Measurements from ENCODE around the gene TACC2. TPM values are rescaled to one million over a fixed set of nuclear protein-coding genes. Genes with fewer than 3 reads are reported as not detected.

The TACC2 gene
- total RNA-seq, 1 donor from 2014 or later, result not detected

DNA sequence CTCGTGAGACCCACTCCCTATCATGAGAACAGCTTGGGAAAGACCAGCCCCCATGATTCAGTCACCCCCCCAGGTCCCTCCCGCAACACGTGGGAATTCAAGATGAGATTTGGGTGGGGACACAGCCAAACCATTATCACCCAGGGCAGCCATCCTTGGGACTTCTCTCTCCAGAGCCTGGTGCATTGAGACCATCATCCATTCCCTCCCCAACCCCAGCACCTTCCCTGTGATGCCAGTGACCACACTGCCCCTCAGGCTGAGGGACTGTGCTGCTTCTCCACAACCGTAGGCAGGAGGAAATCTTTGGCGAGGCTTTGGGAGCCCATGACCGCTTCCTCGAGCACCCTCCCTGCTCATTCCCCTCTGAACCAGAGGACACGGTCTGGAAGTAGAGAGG lies 64.4 kb downstream of the TACC2 start:
- Mint-ChIP-seq H3K4me3 (no peak overlapping the region), H3K4me1 (no peaks in the 10 kb centered on the region), H3K27ac (no peak overlapping the region), H3K27me3 (peaks cover 2% of the 10 kb centered on the region), H3K9me3 (peaks cover 7% of the 10 kb centered on the region), H3K36me3 (ENCODE audit: low read depth) (no peaks in the 10 kb centered on the region)
- DNase-seq, result no peak
- intact Hi-C loops (cut with micrococcal nuclease), result no loop called here
- ATAC-seq (ENCODE audit: low read depth), result no peak
- POLR2A ChIA-PET, result no interaction called here
- CTCF ChIA-PET, result no interaction called here
- TF ChIP-seq, protein P1, sequence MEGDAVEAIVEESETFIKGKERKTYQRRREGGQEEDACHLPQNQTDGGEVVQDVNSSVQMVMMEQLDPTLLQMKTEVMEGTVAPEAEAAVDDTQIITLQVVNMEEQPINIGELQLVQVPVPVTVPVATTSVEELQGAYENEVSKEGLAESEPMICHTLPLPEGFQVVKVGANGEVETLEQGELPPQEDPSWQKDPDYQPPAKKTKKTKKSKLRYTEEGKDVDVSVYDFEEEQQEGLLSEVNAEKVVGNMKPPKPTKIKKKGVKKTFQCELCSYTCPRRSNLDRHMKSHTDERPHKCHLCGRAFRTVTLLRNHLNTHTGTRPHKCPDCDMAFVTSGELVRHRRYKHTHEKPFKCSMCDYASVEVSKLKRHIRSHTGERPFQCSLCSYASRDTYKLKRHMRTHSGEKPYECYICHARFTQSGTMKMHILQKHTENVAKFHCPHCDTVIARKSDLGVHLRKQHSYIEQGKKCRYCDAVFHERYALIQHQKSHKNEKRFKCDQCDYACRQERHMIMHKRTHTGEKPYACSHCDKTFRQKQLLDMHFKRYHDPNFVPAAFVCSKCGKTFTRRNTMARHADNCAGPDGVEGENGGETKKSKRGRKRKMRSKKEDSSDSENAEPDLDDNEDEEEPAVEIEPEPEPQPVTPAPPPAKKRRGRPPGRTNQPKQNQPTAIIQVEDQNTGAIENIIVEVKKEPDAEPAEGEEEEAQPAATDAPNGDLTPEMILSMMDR (IDR thresholded peaks at IDR 0.05), result no peak

GRCh38 chr10:122054048-122055025 lies 65.4 kb downstream of the TACC2 start:
- no peak for DNase-seq
- ChIA-PET CTCF (no interaction called here), POLR2A (no interaction called here)
- TF ChIP-seq, protein P1 (IDR thresholded peaks at IDR 0.05), result no peak
- Mint-ChIP-seq H3K27me3 (no peaks in the 10 kb centered on the region), H3K9me3 (peaks cover 7% of the 10 kb centered on the region), H3K27ac (no peak overlapping the region), H3K4me3 (no peak overlapping the region), H3K4me1 (no peaks in the 10 kb centered on the region), H3K36me3 (ENCODE audit: low read depth) (no peaks in the 10 kb centered on the region)
- intact Hi-C loops (cut with micrococcal nuclease), result no loop called here
- no peak for ATAC-seq (ENCODE audit: low read depth)

DNA sequence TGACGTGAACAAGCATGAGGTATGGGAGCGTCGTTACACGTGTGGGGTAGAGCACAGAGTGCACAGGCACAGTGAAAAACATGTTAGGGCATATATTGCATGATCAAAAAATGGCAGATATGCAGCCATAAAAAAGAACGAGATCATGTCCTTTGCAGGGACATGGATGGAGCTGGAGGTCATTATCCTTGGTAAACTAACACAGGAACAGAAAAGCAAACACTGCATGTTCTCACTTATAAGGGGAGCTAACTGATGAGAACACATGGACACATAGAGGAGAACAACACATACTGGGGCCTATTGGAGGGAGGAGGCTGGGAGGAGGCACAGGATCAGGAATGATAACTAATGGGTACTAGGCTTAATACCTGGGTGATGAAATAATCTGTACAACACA lies 66.3 kb downstream of the TACC2 start:
- intact Hi-C loops (cut with micrococcal nuclease), result no loop called here
- peaks cover 7% of the 10 kb centered on the region for H3K9me3 Mint-ChIP-seq
- ChIA-PET POLR2A (no interaction called here), CTCF (no interaction called here)
- no peaks in the 10 kb centered on the region for H3K27me3 Mint-ChIP-seq
- no peak for ATAC-seq (ENCODE audit: low read depth)
- DNase-seq, result no peak
- no peaks in the 10 kb centered on the region for H3K4me1 Mint-ChIP-seq
- no peaks in the 10 kb centered on the region for H3K36me3 Mint-ChIP-seq (ENCODE audit: low read depth)
- no peak overlapping the region for H3K27ac Mint-ChIP-seq
- TF ChIP-seq, protein P1 (IDR thresholded peaks at IDR 0.05), result no peak
- no peak overlapping the region for H3K4me3 Mint-ChIP-seq

DNA sequence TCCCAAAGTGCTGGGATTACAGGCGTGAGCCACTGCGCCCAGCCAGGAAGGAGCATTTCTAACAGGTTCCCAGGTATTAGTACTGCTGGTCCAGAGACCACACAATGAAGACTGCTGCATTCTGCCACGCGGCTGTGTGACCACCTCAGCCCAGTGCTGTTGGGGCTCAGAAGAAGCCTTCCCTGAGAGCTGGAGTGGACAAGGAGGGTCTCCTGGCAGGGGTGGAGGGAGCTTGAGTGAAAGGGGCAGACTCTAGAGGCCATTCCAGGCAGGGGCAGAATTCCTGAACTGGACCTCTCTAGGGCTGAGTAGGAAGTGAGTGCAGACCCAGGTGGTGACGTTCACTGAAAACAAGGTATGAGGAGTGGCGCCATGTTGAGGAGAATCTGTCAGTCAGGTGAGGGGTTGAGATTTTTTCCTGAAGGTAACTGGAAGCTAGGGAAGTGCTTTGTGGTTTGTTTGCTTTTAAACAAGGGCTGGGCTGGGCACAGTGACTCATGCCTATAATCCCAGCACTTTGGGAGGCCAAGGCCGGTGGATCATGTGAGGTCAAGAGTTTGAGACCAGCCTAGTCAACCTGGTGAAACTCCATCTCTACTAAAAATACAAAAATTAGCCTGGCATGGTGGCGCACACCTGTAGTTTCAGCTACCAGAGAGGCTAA lies 67.6 kb downstream of the TACC2 start:
- Mint-ChIP-seq H3K27ac (no peak overlapping the region), H3K9me3 (peaks cover 7% of the 10 kb centered on the region), H3K4me3 (no peak overlapping the region), H3K27me3 (no peaks in the 10 kb centered on the region), H3K36me3 (ENCODE audit: low read depth) (no peaks in the 10 kb centered on the region), H3K4me1 (no peaks in the 10 kb centered on the region)
- CTCF ChIA-PET, result no interaction called here
- ATAC-seq (ENCODE audit: low read depth) (no peak), DNase-seq (no peak)
- intact Hi-C loops (cut with micrococcal nuclease), result no loop called here
- TF ChIP-seq, protein P1 (IDR thresholded peaks at IDR 0.05), result no peak
- POLR2A ChIA-PET, result no interaction called here

- DNase-seq, result no peak
- Mint-ChIP-seq H3K4me3 (no peak overlapping the region), H3K27me3 (no peaks in the 10 kb centered on the region), H3K9me3 (peaks cover 6% of the 10 kb centered on the region), H3K27ac (no peak overlapping the region), H3K36me3 (ENCODE audit: low read depth) (no peaks in the 10 kb centered on the region), H3K4me1 (no peaks in the 10 kb centered on the region)
- TF ChIP-seq, protein P1 (IDR thresholded peaks at IDR 0.05), result no peak
- CTCF ChIA-PET, result no interaction called here
- ATAC-seq (ENCODE audit: low read depth), result no peak
- POLR2A ChIA-PET, result no interaction called here
- intact Hi-C loops (cut with micrococcal nuclease), result no loop called here
These were observed 69.0 kb downstream of the TACC2 start for GRCh38 chr10:122057841-122058413.
